Left lung (tissue), 10 donors: ENCODE results near the gene KLHL17. TPM values are rescaled to one million over a fixed set of nuclear protein-coding genes. Genes with fewer than 3 reads are reported as not detected.

Source experiments
- ATAC-seq: fragments of 200-7000 bp; cut with Tn5 transposase; one replicate; pipeline ENCODE4 v1.9.1; 2020; ENCODE audit warnings: moderate library complexity
- DNase-seq, 4 donors: peaks; one replicate each; pipeline ENCODE4 v3.0.0-alpha.2; 2013 to 2020
- H3K27ac ChIP-seq, 2 donors: fragments of 200-600 bp; sonication (generic) in 1 of 2; one replicate each; pipeline versions ENCODE4 v1.5.0 to v1.8.0; 2020 to 2021
- H3K27me3 ChIP-seq, 2 donors: fragments of 200-600 bp; sonication (generic) in 1 of 2; one replicate each; pipeline versions ENCODE4 v1.5.0 to v1.8.0; 2020 to 2021
- H3K36me3 ChIP-seq, 2 donors: fragments of 200-600 bp; sonication (generic) in 1 of 2; one replicate each; pipeline versions ENCODE4 v1.5.0 to v1.8.0; 2020 to 2021
- H3K4me1 ChIP-seq, 2 donors: fragments of 200-600 bp; one replicate each; pipeline ENCODE4 v1.8.0; 2021
- H3K4me3 ChIP-seq, 2 donors: fragments of 200-600 bp; sonication (generic) in 1 of 2; one replicate each; pipeline versions ENCODE4 v1.5.0 to v1.8.0; 2020 to 2021; ENCODE audit warnings: mild to moderate bottlenecking in 1 of 2
- H3K9me3 ChIP-seq, 2 donors: fragments of 200-600 bp; sonication (generic) in 1 of 2; one replicate each; pipeline versions ENCODE4 v1.5.0 to v1.8.0; 2020 to 2021
- CTCF ChIP-seq, 2 donors: fragments of 200-600 bp; sonication (generic) in 1 of 2; IDR thresholded peaks; one replicate each; pipeline versions ENCODE4 v1.5.0 to v1.8.0; 2021; ENCODE audit warnings: antibody characterized with exemption in 2 of 2
- intact Hi-C, 2 donors: fragments of 100-400 bp; cut with DNase I; formaldehyde crosslinking; loops; one replicate each; pipeline versions ENCODE4 v1.11.2 to v1.14.2; 2022
- polyA plus RNA-seq, 6 donors: library from polyadenylated mRNA; unstranded; fragments of 120-200 nt; gene quantifications; one replicate each; pipeline ENCODE4 v1.2.1, GENCODE V29; 2013; ENCODE audit not compliant: insufficient read length in 6 of 6
- total RNA-seq, 2 donors: library from RNA; stranded (reverse); fragmentation: NEBNext Ultra II Directional; extraction: Animal tissue kit (Norgen Biotek cat#: 25700); gene quantifications; one replicate each; pipeline ENCODE4 v1.2.1, GENCODE V29; 2021
- donor health status: DM: no; HTN: yes; CAD: no.
- donor health status: DM: no; HTN: no; CAD: no.

The KLHL17 gene
- total and polyA plus RNA-seq, 8 donors: 8.3 to 17.9 (median 11.9) TPM

GRCh38 chr1:970242-970972, 10.0 kb downstream of the KLHL17 start:
- H3K4me3 ChIP-seq: no peak overlapping the region
- ATAC-seq (no peak), DNase-seq (no peak)
- H3K4me1 ChIP-seq: peaks cover 6 to 19% of the 10 kb centered on the region in 2 donors
- no peak for TF ChIP-seq CTCF (IDR thresholded peaks at IDR 0.05)
- intact Hi-C loops: no loop called here
- no peaks in the 10 kb centered on the region for H3K9me3 ChIP-seq
- H3K27ac ChIP-seq: no peak overlapping the region
- no peaks in the 10 kb centered on the region for H3K36me3 ChIP-seq
- peaks cover 24 to 99% of the 10 kb centered on the region in 2 donors for H3K27me3 ChIP-seq

GRCh38 chr1:970973-971730, 10.8 kb downstream of the KLHL17 start:
- DNase-seq: no peak
- H3K36me3 ChIP-seq: no peaks in the 10 kb centered on the region
- no peak for ATAC-seq
- H3K4me1 ChIP-seq: peaks cover 7 to 19% of the 10 kb centered on the region in 2 donors
- no peaks in the 10 kb centered on the region for H3K9me3 ChIP-seq
- peaks cover 24 to 99% of the 10 kb centered on the region in 2 donors for H3K27me3 ChIP-seq
- intact Hi-C loops: no loop called here
- H3K27ac ChIP-seq: no peak overlapping the region
- no peak for TF ChIP-seq CTCF (IDR thresholded peaks at IDR 0.05)
- no peak overlapping the region for H3K4me3 ChIP-seq

- intact Hi-C loops: no loop called here
- no peak overlapping the region for H3K4me3 ChIP-seq
- H3K27me3 ChIP-seq: peaks cover 24 to 95% of the 10 kb centered on the region in 2 donors
- no peak for TF ChIP-seq CTCF (IDR thresholded peaks at IDR 0.05)
- no peaks in the 10 kb centered on the region for H3K36me3 ChIP-seq
- no peaks in the 10 kb centered on the region for H3K9me3 ChIP-seq
- ATAC-seq (no peak), DNase-seq (no peak)
- H3K27ac ChIP-seq: no peak overlapping the region
- H3K4me1 ChIP-seq: peaks cover 5 to 14% of the 10 kb centered on the region in 2 donors
Measured at GRCh38 chr1:971751-972506, 11.5 kb downstream of the KLHL17 start.

GRCh38 chr1:972726-973458, 12.5 kb downstream of the KLHL17 start:
- Histone ChIP-seq H3K36me3 (no peaks in the 10 kb centered on the region), H3K4me1 (peaks cover 5 to 8% of the 10 kb centered on the region in 2 donors), H3K27ac (no peak overlapping the region), H3K27me3 (peaks cover 24 to 85% of the 10 kb centered on the region in 2 donors), H3K9me3 (no peaks in the 10 kb centered on the region), H3K4me3 (no peak overlapping the region)
- intact Hi-C loops: no loop called here
- TF ChIP-seq CTCF (IDR thresholded peaks at IDR 0.05): no peak
- DNase-seq: no peak
- no peak for ATAC-seq
